GM18498 (cell line): ENCODE measurements around the gene SPEM1.

Experiments used
- ATAC-seq: cut with Tn5 transposase; IDR thresholded peaks from one replicate; pipeline ENCODE4 v1.9.1; 2021; ENCODE audit warnings: mild to moderate bottlenecking, moderate library complexity; ENCODE audit not compliant: unreplicated experiment

SPEM1 gene

GRCh38 chr17:7439462-7440112, 19.5 kb downstream of the SPEM1 start, which contains the start of gene FGF11:
Gene FGF11, plus strand, starts transcription at chr17:7439512. Its CDS starts 109 bp downstream, at chr17:7439621.
- no peak for ATAC-seq

- no peak for ATAC-seq
These were observed 20.1 kb downstream of the SPEM1 start for GRCh38 chr17:7440113-7440833.

DNA sequence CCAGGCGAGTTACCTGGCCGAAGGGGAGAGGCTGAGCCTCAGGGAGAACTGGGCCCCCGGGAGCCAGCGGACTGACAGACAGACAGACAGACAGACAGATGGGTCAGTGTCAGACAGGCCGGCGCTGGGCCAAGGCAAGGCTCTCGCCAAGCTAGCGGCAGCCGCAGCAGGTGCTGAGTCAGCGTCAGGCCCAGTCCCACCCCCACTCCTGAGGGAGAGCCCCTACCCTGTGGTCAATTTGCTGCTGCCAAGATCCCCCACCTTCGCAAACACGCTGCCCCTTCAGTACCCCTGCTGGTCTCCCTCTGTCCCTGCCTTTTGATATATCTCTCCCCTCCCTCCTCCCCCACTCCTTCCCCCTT, 20.7 kb downstream of the SPEM1 start:
- ATAC-seq = no peak

GRCh38 chr17:7441266-7441665, 21.1 kb downstream of the SPEM1 start:
- ATAC-seq = no peak

DNA sequence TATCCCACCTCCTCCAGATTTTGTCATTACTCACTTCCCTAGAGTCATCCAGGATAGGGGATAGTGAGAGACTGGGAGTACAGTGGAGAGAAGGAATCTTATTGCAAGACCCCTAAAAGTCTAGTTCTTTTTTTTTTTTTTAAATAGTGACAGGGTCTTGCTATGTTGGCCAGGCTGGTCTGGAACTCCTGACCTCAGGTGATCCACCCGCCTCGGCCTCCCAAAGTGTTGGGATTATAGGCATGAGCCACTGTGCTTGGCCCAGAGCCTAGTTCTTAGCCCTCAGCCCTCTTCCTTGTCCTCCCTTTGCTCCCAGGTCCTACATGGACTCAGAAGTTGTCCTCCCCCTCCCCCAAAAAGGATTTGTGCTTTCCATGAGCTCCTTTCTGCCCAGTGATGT, 22.0 kb downstream of the SPEM1 start:
- no peak for ATAC-seq

GRCh38 chr17:7443499-7444485, 23.7 kb downstream of the SPEM1 start:
- ATAC-seq = no peak

DNA sequence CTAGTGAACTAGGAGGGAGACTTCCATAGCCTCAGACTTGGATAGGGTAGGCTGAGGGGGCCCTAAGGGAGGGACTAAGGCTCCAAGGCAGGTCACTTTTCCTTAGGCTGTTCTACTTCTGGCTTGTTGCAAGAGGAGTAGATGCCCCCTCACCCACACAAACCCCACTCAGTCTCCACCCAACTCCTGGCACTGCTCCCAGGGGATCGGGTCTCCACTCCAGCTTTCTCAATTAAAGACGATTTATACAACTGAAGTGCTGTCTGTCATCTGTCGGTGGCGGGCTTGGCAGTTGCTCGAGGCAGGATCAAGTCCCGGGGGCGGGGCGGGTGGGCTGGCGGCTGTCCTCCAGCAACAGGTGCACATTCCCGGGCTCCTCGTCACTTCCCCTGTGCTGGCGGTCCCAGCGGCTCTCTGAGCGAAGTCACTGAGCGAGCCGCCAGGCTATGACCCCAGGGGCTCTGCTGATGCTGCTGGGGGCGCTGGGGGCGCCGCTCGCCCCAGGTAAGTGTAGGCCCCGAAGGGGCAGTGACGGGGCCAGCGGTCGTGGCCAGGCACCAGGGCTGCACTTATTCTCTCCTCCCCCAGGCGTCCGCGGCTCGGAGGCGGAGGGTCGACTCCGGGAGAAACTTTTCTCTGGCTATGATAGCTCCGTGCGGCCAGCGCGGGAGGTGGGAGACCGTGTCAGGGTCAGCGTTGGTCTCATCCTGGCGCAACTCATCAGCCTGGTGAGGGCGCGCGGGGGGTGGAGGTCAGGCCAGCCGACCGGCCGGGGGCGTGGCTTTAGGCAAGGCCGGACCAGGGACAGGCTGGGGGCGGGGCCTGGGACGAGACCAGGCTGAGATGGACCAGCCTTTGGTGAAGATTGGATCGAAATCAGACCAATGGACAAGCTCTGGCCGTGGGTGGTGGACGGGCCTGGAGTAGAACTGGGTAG, 24.8 kb downstream of the SPEM1 start, which contains the start of gene CHRNB1:
TSS of gene CHRNB1 (plus strand) at position 380 of the 937 bp plus-strand sequence. CDS start at position 447, 67 bp downstream.
- ATAC-seq = no peak

DNA sequence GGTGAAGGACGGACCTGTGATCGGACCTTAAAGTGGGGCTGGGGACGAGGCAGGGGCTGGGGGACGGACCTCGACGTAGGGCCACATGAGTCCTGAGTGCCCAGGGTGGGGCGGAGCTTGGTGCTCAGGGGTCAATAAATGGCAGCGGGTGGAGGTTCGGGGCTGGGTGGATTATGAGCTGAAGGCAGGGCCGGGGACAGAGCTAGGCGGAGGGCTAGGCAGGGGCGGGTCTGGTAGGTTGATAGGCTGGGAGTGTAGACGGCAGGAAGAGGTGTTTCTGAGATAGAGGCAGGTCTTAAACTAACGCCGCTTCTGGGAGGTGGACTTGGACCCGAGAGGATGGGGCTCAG, 25.5 kb downstream of the SPEM1 start:
- ATAC-seq = no peak

- ATAC-seq = no peak
These were observed 28.3 kb downstream of the SPEM1 start for GRCh38 chr17:7448461-7448860.

DNA sequence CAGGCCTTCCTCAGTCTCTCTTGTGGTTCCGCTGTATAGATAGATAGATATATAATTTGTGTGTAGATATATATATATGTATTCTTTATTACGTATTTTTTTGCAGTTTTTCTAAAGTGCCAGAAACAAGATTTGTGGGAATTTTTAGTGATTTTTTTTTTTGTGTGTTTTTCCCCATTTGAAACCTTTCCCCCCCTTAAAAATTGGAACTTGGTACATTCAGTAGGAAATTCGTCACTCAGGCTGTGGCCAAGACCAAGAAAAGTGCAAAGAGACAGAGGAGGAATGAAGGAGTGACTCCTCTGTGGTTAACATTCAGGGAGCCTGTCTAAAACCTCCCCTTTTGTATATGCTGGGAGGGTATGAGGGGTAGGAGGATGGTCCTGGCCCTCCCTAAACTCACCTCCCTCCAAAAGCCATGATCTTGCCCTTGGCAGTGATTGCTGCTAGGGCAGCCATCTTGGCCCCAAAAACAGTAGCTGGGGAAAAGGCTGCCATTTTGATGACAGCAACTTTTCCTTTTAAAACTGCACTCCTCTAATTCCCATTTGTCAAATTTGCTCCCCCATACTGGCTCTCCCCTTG, 39.9 kb downstream of the SPEM1 start:
- ATAC-seq = no peak

- no peak for ATAC-seq
These were observed 40.9 kb downstream of the SPEM1 start for GRCh38 chr17:7460850-7461660.

DNA sequence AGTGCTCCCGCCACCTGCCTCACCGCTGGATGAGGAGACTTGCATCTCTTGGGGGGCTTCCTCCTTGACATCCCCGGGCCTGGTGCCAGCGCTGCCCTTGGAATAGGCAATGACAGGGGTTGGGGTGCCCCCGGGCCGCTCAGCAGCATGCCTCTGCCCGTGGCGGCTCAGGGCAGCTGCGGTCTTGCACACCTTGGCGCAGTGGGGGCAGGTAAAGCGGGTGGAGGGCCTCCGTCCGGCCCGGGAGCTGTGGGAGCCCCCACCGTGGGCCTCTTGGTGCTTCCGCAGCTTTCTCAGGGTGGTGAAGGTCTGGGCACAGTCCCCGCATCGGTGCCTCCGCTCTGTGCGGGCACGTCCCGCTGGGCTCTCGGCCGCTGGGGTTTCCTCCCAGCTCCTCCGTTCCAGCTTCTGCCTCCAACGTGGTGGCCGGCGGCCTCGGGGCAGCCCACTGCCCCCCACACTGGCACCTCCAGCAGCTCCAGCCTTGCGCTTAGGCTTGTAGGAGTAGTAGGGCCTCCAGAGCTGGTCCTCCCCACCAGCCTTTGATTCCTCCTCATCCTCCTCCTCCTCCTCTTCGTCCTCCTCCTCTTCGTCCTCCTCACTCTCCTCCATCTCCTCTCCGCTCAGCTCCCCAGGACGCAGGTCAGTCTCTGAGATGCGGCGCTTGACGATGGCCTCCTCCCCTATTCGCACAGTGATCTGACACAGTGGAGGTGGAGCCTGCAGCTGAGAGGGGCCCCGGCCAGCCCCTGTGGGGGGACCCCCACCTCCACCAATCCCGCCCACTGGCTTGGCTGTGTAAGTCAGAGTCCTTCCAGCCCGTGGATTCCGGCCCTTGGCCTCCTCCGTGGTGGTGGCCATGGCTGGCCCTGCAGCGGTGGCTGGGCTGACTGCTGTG, 42.6 kb downstream of the SPEM1 start:
- no peak for ATAC-seq

DNA sequence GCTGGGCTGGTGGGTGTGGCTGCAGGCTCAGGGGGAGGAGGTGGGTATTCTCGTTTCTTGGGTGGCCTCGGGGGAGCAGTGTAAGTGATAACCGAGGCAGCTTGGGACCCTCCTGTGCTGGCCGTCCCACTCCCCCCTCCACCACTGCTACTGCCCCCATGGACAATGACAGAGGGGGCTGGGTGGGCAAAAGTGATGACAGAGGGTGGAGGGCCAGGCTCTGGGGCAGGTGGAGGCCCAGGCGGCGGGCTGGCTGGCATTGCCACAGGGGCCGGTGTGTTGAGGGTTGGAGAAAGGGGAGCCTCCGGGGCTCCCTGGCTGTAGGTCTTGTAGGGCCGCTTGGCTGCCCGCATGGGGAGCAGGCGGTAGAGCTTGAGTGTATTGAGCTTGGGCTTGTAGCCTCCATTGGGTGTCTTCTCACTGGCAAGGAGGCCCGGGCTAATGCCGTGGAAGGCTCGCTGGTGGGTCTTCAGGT, 43.3 kb downstream of the SPEM1 start:
- no peak for ATAC-seq

DNA sequence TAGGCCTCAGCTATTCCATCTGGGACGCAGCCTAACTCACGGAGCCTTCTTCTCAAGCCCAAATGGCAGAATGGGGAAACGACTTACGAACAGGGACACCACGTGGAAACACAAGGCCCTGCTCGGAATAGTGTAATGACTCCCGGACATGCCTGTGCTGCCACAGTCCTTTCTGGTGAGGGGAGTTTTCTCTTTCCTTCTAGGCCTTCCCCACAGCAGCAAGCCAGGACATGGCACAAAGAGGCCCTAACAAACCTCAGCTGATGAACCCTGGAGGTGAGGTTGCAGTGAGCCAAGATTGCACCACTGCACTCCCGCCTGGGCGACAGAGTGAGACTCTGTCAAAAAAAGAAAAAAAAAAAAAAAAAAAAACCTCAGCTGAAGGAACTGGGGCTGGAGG, 44.0 kb downstream of the SPEM1 start:
- no peak for ATAC-seq

GRCh38 chr17:7465597-7466275, 45.6 kb downstream of the SPEM1 start:
- ATAC-seq = no peak

- ATAC-seq = no peak
These were observed 46.2 kb downstream of the SPEM1 start for GRCh38 chr17:7466318-7466638.

DNA sequence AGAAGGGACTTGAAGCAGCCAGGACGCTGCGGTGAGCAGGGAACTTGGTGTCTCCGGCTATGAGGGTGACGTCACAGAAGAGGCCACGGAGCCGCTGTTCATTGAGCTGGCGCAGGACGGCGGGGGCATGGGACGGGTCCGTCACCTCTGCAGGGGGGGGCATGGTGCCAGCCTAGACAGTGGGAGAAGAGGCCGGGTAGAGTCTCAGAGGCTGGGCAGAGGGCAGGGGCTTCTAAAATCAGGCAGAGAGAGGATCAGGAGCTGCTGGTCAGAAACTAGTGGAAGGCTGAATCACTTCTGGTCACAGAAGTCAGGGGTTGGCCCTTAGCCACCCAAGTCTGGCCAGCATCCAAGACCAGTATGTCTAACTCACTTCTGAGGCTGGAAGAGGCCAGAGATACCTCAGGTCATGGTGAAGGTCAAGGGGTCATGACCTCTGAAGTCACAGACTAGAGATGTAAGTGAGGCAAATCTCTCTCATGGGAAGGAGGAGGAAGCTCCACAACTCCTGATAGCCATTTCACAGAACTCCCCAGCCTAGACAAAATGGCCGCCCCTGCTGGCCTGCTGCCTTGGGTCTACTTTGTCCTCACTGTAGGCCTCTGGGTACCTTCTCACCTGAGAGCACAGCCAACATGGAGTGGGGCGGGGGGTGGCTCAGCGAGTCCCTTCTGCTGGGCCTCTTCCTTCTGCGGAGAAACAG, 46.7 kb downstream of the SPEM1 start:
- ATAC-seq = no peak
